WTC11 (cell line): ENCODE results near the gene ACSS2.

Experiments
- CREB1 ChIP-seq: sonication (generic); formaldehyde crosslinking; IDR thresholded peaks from 2 replicates; pipeline ENCODE4 v1.8.0; 2023; ENCODE audit warnings: mild to moderate bottlenecking, missing genetic modification reagents
- CTCF ChIP-seq: fragments of 200-600 bp; IDR thresholded peaks from 2 replicates; pipeline ENCODE4 v1.8.0; 2022; ENCODE audit warnings: antibody characterized with exemption
- NFYB ChIP-seq: sonication (generic); formaldehyde crosslinking; conservative IDR thresholded peaks from 2 replicates; pipeline ENCODE4 v1.8.0; 2022; ENCODE audit warnings: low read depth, missing genetic modification reagents
- NR1H2 ChIP-seq: sonication (generic); formaldehyde crosslinking; IDR thresholded peaks from 2 replicates; pipeline ENCODE4 v1.9.0; 2021; ENCODE audit warnings: mild to moderate bottlenecking, moderate library complexity, missing genetic modification reagents
- NR2C2 ChIP-seq: sonication (generic); formaldehyde crosslinking; IDR thresholded peaks from 2 replicates; pipeline ENCODE4 v1.8.0; 2022; ENCODE audit warnings: mild to moderate bottlenecking, missing genetic modification reagents
- ZNF512 ChIP-seq: sonication (generic); formaldehyde crosslinking; IDR thresholded peaks from 2 replicates; pipeline ENCODE4 v1.8.1; 2022; ENCODE audit warnings: missing genetic modification reagents, borderline replicate concordance

- TF ChIP-seq NR2C2 (CRISPR knock-in tag) (no peak), NFYB (CRISPR knock-in tag) (no peak), NR1H2 (CRISPR knock-in tag) (no peak), CTCF (no peak), CREB1 (CRISPR knock-in tag) (no peak), ZNF512 (CRISPR knock-in tag) (no peak)
These were observed 62.2 kb downstream of the ACSS2 start for GRCh38 chr20:34938466-34939163.
